GM18520 (cell line): Measurements from ENCODE around the gene PCBP3.

Experiments
- ATAC-seq: cut with Tn5 transposase; IDR thresholded peaks from one replicate; pipeline ENCODE4 v1.9.1; 2021; ENCODE audit not compliant: unreplicated experiment

The PCBP3 gene

GRCh38 chr21:45723049-45723958 lies 79.8 kb downstream of the PCBP3 start:
- ATAC-seq, result no peak

- ATAC-seq, result no peak
These were observed 80.9 kb downstream of the PCBP3 start for GRCh38 chr21:45724345-45724961.

GRCh38 chr21:45724994-45725843 lies 81.7 kb downstream of the PCBP3 start:
- ATAC-seq, result no peak

- ATAC-seq, result no peak
These were observed 82.3 kb downstream of the PCBP3 start for GRCh38 chr21:45725844-45726200.

GRCh38 chr21:45726438-45726837 lies 82.9 kb downstream of the PCBP3 start:
- ATAC-seq, result no peak

- no peak for ATAC-seq
These were observed 83.9 kb downstream of the PCBP3 start for GRCh38 chr21:45727390-45727789.

GRCh38 chr21:45735259-45736000 lies 91.9 kb downstream of the PCBP3 start:
- no peak for ATAC-seq

GRCh38 chr21:45736042-45736689 lies 92.6 kb downstream of the PCBP3 start:
- ATAC-seq, result no peak

- no peak for ATAC-seq
These were observed 93.4 kb downstream of the PCBP3 start for GRCh38 chr21:45736690-45737484.

- no peak for ATAC-seq
These were observed 94.1 kb downstream of the PCBP3 start for GRCh38 chr21:45737485-45738166.

- no peak for ATAC-seq
These were observed 95.9 kb downstream of the PCBP3 start for GRCh38 chr21:45739218-45740087.

- ATAC-seq, result no peak
These were observed 96.5 kb downstream of the PCBP3 start for GRCh38 chr21:45740088-45740440.

GRCh38 chr21:45740491-45741357 lies 97.2 kb downstream of the PCBP3 start:
- ATAC-seq, result no peak

- no peak for ATAC-seq
These were observed 98.2 kb downstream of the PCBP3 start for GRCh38 chr21:45741691-45742090.

- ATAC-seq, result no peak
These were observed 98.7 kb downstream of the PCBP3 start for GRCh38 chr21:45742247-45742646.

GRCh38 chr21:45745256-45745655 lies 101.7 kb downstream of the PCBP3 start:
- no peak for ATAC-seq

GRCh38 chr21:45747233-45747766 lies 103.8 kb downstream of the PCBP3 start:
- ATAC-seq, result no peak
